Natural killer cell treated with Interleukin-12 subunit alpha and Interleukin-12 subunit beta and Interleukin-15 and Interleukin-18, amount 100 ng/mL, for 72 hours (primary cell): ENCODE results near the gene TBL1X. TPM values are rescaled to one million over a fixed set of nuclear protein-coding genes. Genes with fewer than 3 reads are reported as not detected.
A peak's percentile ranks its signal among the peaks of the same experiment; 100 is the strongest.
"Not testable (repeated sequence)": the region's sequence is repeated elsewhere in the genome, so short reads cannot be mapped to it uniquely, and the experiment has no call there.

Experiments used
- ATAC-seq, 2 donors: fragments of 150-1000 bp; cut with Tn5 transposase in 1 of 2; sonication (Bioruptor Pico), chemical (Tn5 transposase) in 1 of 2; 2 replicates each; pipeline ENCODE4 v1.10.0; 2021
- DNase-seq: peaks from one replicate; pipeline ENCODE4 v3.0.0; 2022; ENCODE audit warnings: low spot score
- H3K27ac Mint-ChIP-seq, 2 donors: 1 replicate in 1 of 2; 2 replicates in 1 of 2; pipeline ENCODE4 v1.8.0; 2022; ENCODE audit warnings: mixed read lengths in 2 of 2, mild to moderate bottlenecking in 1 of 2, moderate library complexity in 1 of 2
- H3K27me3 Mint-ChIP-seq, 2 donors: 1 replicate in 1 of 2; 2 replicates in 1 of 2; pipeline ENCODE4 v1.8.0; 2022; ENCODE audit warnings: mixed read lengths in 2 of 2
- H3K36me3 Mint-ChIP-seq: one replicate; pipeline ENCODE4 v1.8.0; 2022; ENCODE audit warnings: mixed read lengths
- H3K4me1 Mint-ChIP-seq, 2 donors: 1 replicate in 1 of 2; 2 replicates in 1 of 2; pipeline ENCODE4 v1.8.0; 2022; ENCODE audit warnings: low read depth in 2 of 2, mixed read lengths in 2 of 2, mild to moderate bottlenecking in 1 of 2
- H3K4me3 Mint-ChIP-seq: one replicate; pipeline ENCODE4 v1.8.0; 2022; ENCODE audit warnings: mixed read lengths
- H3K9me3 Mint-ChIP-seq: 2 replicates; pipeline ENCODE4 v1.8.0; 2022; ENCODE audit warnings: mixed read lengths
- total RNA-seq, 2 donors: library from RNA; stranded (reverse); gene quantifications; one replicate each; pipeline ENCODE4 v1.2.3, GENCODE V29; 2022

The TBL1X gene
- total RNA-seq, 2 donors from 2014 or later: 32.3 to 37.9 TPM

DNA sequence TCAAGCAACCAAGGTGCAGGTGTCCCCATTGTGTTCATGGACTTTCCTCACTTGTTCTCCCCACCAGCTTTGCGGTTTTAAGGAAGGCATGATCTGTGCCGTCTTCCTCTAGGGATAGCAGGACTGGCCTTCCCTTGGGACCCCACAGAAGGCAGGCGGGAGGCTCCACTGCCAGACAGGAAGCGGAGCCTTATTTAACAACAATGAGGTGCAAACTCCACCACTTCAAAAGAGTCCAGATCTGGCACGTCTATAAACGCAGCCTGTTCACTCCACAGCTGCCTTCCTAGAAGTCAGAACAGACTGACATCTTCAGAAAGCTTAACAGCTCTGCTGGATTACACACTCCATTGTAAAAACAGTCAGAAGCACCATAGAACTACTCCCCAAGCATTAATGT lies 302.5 kb downstream of the TBL1X start:
- ATAC-seq: no peak
- H3K4me1 Mint-ChIP-seq: no peaks in the 10 kb centered on the region

GRCh38 chrX:9768321-9768839 lies 303.5 kb downstream of the TBL1X start:
- not testable (repeated sequence) for H3K4me3 Mint-ChIP-seq, H3K36me3 Mint-ChIP-seq, DNase-seq, H3K4me1 Mint-ChIP-seq, ATAC-seq, H3K27ac Mint-ChIP-seq, H3K9me3 Mint-ChIP-seq
- peaks cover 6 to 13% of the 10 kb centered on the region in 2 donors for H3K27me3 Mint-ChIP-seq

More for the DNA sequence above, 302.5 kb downstream of the TBL1X start:
- Mint-ChIP-seq H3K27ac (no peak overlapping the region), H3K4me3 (no peak overlapping the region), H3K9me3 (no peaks in the 10 kb centered on the region), H3K36me3 (no peaks in the 10 kb centered on the region), H3K27me3 (peaks cover 6 to 14% of the 10 kb centered on the region in 2 donors)
- DNase-seq: no peak

DNA sequence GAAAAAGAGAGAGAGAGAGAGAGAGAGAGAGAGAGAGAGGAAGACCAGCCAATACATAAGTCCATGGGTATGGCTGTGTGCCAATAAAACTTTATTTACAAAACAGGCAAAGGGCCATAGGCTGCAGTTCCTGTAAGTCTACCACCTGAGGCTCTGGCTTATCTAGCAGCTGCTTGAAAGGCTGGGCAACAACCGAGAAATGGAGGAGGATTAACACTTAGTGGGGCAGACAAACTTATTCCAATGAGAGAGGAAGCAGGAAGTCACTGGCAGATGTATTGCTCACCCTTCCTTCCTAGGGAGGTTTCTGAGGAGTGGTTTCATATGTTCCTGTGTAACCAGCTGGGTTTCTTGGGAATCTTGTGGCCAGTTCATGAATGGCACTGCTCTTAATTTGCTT lies 305.5 kb downstream of the TBL1X start:
- H3K9me3 Mint-ChIP-seq: no peaks in the 10 kb centered on the region
- no peak overlapping the region for H3K27ac Mint-ChIP-seq
- ATAC-seq (no peak), DNase-seq (no peak)
- no peaks in the 10 kb centered on the region for H3K36me3 Mint-ChIP-seq
- H3K4me3 Mint-ChIP-seq: no peak overlapping the region
- peaks cover 12 to 19% of the 10 kb centered on the region in 2 donors for H3K27me3 Mint-ChIP-seq
- H3K4me1 Mint-ChIP-seq: no peaks in the 10 kb centered on the region

DNA sequence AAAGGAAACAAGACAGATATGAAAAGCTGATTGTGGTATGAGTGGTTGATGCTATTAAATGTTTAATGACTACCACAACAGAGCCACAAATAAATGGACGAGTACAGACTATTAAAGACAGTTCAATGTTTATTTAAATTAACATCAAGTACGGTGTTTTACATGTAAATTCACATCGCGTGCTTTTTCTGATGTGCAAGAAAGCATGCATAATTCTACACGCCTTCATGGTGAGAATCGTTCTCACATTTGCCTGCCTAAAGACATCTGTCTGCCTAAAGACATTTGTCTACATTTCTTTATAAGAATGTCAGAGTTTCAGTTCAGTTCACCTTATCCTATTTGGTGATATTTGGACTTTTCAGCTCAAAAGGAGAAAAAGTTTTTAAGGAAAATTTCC lies 308.1 kb downstream of the TBL1X start:
- Mint-ChIP-seq H3K27ac (no peak overlapping the region), H3K4me1 (no peaks in the 10 kb centered on the region), H3K36me3 (no peaks in the 10 kb centered on the region), H3K27me3 (peaks cover 10 to 13% of the 10 kb centered on the region in 2 donors), H3K4me3 (no peak overlapping the region), H3K9me3 (no peaks in the 10 kb centered on the region)
- ATAC-seq (no peak), DNase-seq (no peak)

DNA sequence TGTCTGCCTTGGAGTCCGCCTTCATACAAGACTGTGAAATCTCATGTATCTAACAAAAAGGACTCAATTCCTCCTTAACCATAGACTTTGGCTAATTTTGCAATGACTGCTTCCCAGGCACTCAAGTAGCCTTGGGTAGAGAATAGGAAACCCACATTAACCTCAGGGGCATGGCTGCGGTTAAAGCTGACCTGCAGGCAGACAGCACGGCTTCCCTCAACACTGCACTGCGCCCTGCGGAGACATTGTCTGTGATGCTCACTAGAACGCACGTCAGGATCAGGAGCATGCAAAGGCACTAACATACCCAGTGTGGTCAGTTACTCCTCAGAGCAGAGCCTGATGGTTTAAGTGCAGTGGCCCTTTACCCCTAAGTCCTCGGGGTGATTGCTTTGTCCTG lies 311.1 kb downstream of the TBL1X start:
- Mint-ChIP-seq H3K36me3 (no peaks in the 10 kb centered on the region), H3K4me3 (no peak overlapping the region), H3K27me3 (peaks cover 8 to 21% of the 10 kb centered on the region in 2 donors), H3K9me3 (no peaks in the 10 kb centered on the region), H3K27ac (no peak overlapping the region), H3K4me1 (no peaks in the 10 kb centered on the region)
- ATAC-seq (peak; percentile 52 to 61), DNase-seq (no peak)

DNA sequence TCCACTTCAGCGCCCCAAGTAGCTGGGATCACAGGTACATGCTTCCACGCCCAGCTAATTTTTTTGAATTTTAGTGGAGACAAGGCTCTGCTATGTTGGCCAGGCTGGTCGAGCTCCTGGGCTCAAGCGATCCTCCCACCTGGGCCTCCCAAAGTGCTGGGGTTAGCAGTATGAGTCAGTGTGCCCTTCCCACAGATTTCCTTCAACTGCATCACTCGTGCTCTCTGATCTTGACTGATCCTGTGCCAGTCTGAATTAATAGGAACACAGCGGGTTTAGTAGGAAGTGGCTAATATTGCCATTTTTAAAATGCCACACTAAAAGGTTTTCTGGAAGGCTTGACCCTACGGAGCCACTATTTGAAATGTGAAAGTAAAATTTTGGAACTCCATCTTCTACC lies 317.1 kb downstream of the TBL1X start:
- H3K4me3 Mint-ChIP-seq: no peak overlapping the region
- no peaks in the 10 kb centered on the region for H3K4me1 Mint-ChIP-seq
- H3K36me3 Mint-ChIP-seq: no peaks in the 10 kb centered on the region
- ATAC-seq (no peak), DNase-seq (no peak)
- no peaks in the 10 kb centered on the region for H3K9me3 Mint-ChIP-seq
- H3K27me3 Mint-ChIP-seq: peaks cover 0 to 11% of the 10 kb centered on the region in 2 donors
- no peak overlapping the region for H3K27ac Mint-ChIP-seq

DNA sequence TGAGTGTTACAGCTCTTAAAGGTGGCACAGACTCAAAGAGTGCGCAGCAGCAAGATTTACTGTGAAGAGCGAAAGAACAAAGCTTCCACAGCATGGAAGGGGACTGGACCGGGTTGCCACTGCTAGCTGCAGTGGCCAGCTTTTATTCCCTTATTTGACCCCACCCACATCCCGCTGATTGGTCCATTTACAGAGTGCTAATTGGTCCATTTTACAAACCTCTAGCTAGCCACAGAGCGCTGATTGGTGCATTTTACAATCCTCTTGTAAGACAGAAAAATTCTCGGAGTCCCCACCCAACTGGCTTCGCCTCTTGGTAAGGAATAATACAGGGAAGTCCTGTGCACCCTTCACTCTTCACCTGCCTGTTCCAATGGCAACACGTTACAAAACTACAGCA lies 319.5 kb downstream of the TBL1X start:
- Mint-ChIP-seq H3K27me3 (peaks cover 16% of the 10 kb centered on the region in 2 donors), H3K36me3 (no peaks in the 10 kb centered on the region), H3K27ac (no peak overlapping the region), H3K9me3 (no peaks in the 10 kb centered on the region), H3K4me1 (no peaks in the 10 kb centered on the region), H3K4me3 (no peak overlapping the region)
- DNase-seq (no peak), ATAC-seq (no peak)

DNA sequence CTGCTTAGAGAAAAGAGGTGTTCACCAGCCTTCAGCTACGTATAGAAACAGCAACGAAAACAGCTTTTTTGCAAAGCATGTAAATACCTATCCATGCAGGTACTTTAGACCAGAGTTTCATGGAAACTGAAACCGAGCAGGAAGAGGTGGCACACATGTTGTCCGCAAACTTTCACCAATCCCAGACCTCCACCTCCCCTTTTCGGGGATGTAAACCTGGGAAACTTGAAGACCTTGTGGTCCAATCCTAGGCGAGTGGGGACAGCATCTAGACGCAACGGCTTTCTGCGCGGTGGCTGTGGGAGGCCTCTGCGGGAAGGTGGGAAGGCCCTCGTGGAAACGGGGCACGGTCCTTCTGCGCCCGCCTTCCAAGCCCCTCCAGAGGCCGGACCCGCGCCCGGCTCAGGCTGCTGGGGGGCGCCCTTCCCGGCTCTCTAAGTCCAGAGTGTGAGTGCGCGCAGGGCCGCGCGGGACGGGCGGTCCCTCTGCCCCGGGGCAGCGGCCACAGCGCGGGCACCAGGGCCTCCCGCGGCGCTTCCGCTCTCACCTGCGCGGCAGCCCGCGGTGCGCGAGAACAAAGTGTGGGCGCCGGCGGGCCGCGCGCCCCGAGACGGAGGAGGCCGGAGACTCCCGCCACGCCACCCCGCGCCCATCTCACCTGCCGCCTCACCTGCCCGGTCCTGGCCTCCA lies 320.5 kb downstream of the TBL1X start:
- ATAC-seq (no peak), DNase-seq (no peak)
- no peak overlapping the region for H3K4me3 Mint-ChIP-seq
- H3K36me3 Mint-ChIP-seq: no peaks in the 10 kb centered on the region
- H3K9me3 Mint-ChIP-seq: no peaks in the 10 kb centered on the region
- peaks cover 16 to 22% of the 10 kb centered on the region in 2 donors for H3K27me3 Mint-ChIP-seq
- H3K4me1 Mint-ChIP-seq: no peaks in the 10 kb centered on the region
- no peak overlapping the region for H3K27ac Mint-ChIP-seq

GRCh38 chrX:9785944-9786797 lies 321.3 kb downstream of the TBL1X start, which contains the start of gene SHROOM2:
Gene SHROOM2, plus strand, starts transcription at chrX:9786429. Its CDS starts 117 bp downstream, at chrX:9786546.
- Mint-ChIP-seq H3K4me1 (no peaks in the 10 kb centered on the region), H3K9me3 (no peaks in the 10 kb centered on the region), H3K36me3 (no peaks in the 10 kb centered on the region), H3K27ac (no peak within 1 kb of the TSS), H3K4me3 (peak within 1 kb of the TSS; percentile 22), H3K27me3 (peaks cover 16 to 24% of the 10 kb centered on the region in 2 donors)
- DNase-seq (no peak), ATAC-seq (peak in 1 of 2 donors; percentile 34)

DNA sequence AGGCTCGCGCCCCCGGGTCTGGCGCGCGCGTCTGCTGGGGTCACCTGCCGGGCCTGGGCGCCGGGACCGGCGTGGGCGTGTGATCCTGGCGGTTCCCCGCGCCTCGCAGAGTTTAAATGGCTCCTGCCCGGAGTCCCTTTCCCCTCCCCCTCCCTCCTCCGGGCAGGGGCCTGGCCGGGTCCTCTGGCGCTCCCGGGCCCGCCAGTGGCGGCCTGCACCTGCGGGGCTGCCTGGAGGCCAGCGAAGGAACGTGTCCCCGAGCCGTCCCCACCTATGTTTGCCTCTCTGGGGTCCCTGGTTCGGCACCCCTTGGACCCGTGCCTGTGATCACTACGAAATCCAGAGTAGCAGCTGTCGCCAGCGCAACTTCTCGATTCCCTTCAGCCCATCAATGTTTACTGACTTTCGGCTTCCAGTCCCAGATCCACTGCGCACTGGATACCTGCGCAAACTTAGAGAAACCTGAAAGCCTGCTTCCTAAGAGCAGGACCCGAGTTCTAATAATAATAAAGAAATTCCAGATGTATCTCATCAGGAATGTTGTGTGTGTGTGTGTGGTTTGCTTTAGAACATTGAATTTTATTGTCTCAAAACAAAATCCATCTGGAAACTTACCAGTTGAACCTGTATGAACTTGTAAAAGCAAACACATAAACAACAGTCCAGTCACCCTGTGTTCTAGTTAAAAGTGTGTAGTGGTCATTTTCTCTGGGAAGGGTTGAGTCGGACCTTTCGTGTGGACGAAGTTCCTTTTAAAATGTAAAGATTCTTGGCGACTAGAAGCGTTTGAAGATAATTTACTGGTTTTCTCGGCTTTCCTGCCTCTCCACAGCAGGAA lies 322.2 kb downstream of the TBL1X start:
- Mint-ChIP-seq H3K36me3 (no peaks in the 10 kb centered on the region), H3K27ac (no peak overlapping the region), H3K4me1 (no peaks in the 10 kb centered on the region), H3K9me3 (no peaks in the 10 kb centered on the region), H3K4me3 (peak overlapping the region; percentile 22), H3K27me3 (peaks cover 16 to 24% of the 10 kb centered on the region in 2 donors)
- DNase-seq (no peak), ATAC-seq (no peak)

GRCh38 chrX:9788911-9789310 lies 324.1 kb downstream of the TBL1X start:
- DNase-seq (no peak), ATAC-seq (no peak)
- no peaks in the 10 kb centered on the region for H3K4me1 Mint-ChIP-seq
- peaks cover 16 to 31% of the 10 kb centered on the region in 2 donors for H3K27me3 Mint-ChIP-seq
- H3K27ac Mint-ChIP-seq: no peak overlapping the region
- H3K4me3 Mint-ChIP-seq: no peak overlapping the region
- no peaks in the 10 kb centered on the region for H3K9me3 Mint-ChIP-seq
- H3K36me3 Mint-ChIP-seq: no peaks in the 10 kb centered on the region

GRCh38 chrX:9789555-9789954 lies 324.7 kb downstream of the TBL1X start:
- Mint-ChIP-seq H3K4me3 (no peak overlapping the region), H3K9me3 (no peaks in the 10 kb centered on the region), H3K27ac (no peak overlapping the region), H3K27me3 (peaks cover 17 to 31% of the 10 kb centered on the region in 2 donors), H3K36me3 (no peaks in the 10 kb centered on the region), H3K4me1 (no peaks in the 10 kb centered on the region)
- ATAC-seq (no peak), DNase-seq (no peak)
